Activated CD8-positive, alpha-beta T cell treated with anti-CD3 and anti-CD28 coated beads for 36 hours (primary cell): ENCODE measurements around the gene ALDH16A1. TPM values are rescaled to one million over a fixed set of nuclear protein-coding genes. Genes with fewer than 3 reads are reported as not detected.

Experiments
- ATAC-seq: fragments of 200-7000 bp; cut with Tn5 transposase; one replicate; pipeline ENCODE4 v1.10.0; 2021; ENCODE audit warnings: mild to moderate bottlenecking, moderate library complexity
- CTCF ChIA-PET: fragments of 350-600 bp; sonication (Branson Sonifier 250); formaldehyde crosslinking; loops from one replicate; lab custom pipeline; 2021; ENCODE audit warnings: antibody characterized with exemption; lab: Charles Lee
- POLR2A ChIA-PET: fragments of 350-600 bp; sonication (Branson Sonifier 250); formaldehyde crosslinking; loops from one replicate; lab custom pipeline; 2021; ENCODE audit warnings: antibody characterized with exemption; lab: Charles Lee
- DNase-seq: peaks from one replicate; pipeline ENCODE4 v3.0.0-alpha.2; 2020
- H3K27ac Mint-ChIP-seq: one replicate; pipeline ENCODE4 v1.8.0; 2021; ENCODE audit warnings: mild to moderate bottlenecking, mixed read lengths
- H3K27me3 Mint-ChIP-seq: one replicate; pipeline ENCODE4 v1.8.0; 2021; ENCODE audit warnings: mixed read lengths
- H3K36me3 Mint-ChIP-seq: one replicate; pipeline ENCODE4 v1.8.0; 2021; ENCODE audit warnings: low read depth, mixed read lengths
- H3K4me1 Mint-ChIP-seq: one replicate; pipeline ENCODE4 v1.8.0; 2021; ENCODE audit warnings: low read depth, mixed read lengths
- H3K4me3 Mint-ChIP-seq: one replicate; pipeline ENCODE4 v1.8.0; 2021; ENCODE audit warnings: mild to moderate bottlenecking, moderate library complexity, mixed read lengths
- H3K9me3 Mint-ChIP-seq: one replicate; pipeline ENCODE4 v1.8.0; 2021; ENCODE audit warnings: mixed read lengths
- CTCF ChIP-seq: fragments of 200-600 bp; IDR thresholded peaks from one replicate; pipeline ENCODE4 v1.8.0; 2022; ENCODE audit warnings: antibody characterized with exemption, mild to moderate bottlenecking
- intact Hi-C: fragments of 100-400 bp; cut with micrococcal nuclease; formaldehyde crosslinking; loops from one replicate; pipeline ENCODE4 v1.10.0; 2022
- total RNA-seq, 2 experiments: library from RNA; stranded (reverse); gene quantifications; one replicate each; pipeline ENCODE4 v1.2.3, GENCODE V29; 2021

Gene ALDH16A1
- total RNA-seq, 2 experiments from 2014 or later, result 24.6 to 24.8 TPM

- no peak overlapping the region for H3K27ac Mint-ChIP-seq
- intact Hi-C loops, result no loop called here
- H3K9me3 Mint-ChIP-seq, result no peaks in the 10 kb centered on the region
- no peak for TF ChIP-seq CTCF
- ATAC-seq, result no peak
- peaks cover 4% of the 10 kb centered on the region for H3K4me1 Mint-ChIP-seq
- no peak overlapping the region for H3K4me3 Mint-ChIP-seq
- CTCF ChIA-PET, result no interaction called here
- POLR2A ChIA-PET, result no interaction called here
- peaks cover 13% of the 10 kb centered on the region for H3K36me3 Mint-ChIP-seq
- no peaks in the 10 kb centered on the region for H3K27me3 Mint-ChIP-seq
- DNase-seq, result no peak
These were observed 8.6 kb downstream of the ALDH16A1 start for GRCh38 chr19:49461656-49462055.

GRCh38 chr19:49462492-49462891, 9.5 kb downstream of the ALDH16A1 start:
- Mint-ChIP-seq H3K9me3 (no peaks in the 10 kb centered on the region), H3K27me3 (no peaks in the 10 kb centered on the region), H3K27ac (no peak overlapping the region), H3K4me1 (no peaks in the 10 kb centered on the region), H3K4me3 (no peak overlapping the region), H3K36me3 (peaks cover 10% of the 10 kb centered on the region)
- intact Hi-C loops, result no loop called here
- ATAC-seq, result no peak
- CTCF ChIA-PET, result no interaction called here
- no peak for DNase-seq
- POLR2A ChIA-PET, result no interaction called here
- TF ChIP-seq CTCF, result no peak

- H3K36me3 Mint-ChIP-seq, result peaks cover 16% of the 10 kb centered on the region
- no peaks in the 10 kb centered on the region for H3K27me3 Mint-ChIP-seq
- no peaks in the 10 kb centered on the region for H3K9me3 Mint-ChIP-seq
- no peak for ATAC-seq
- TF ChIP-seq CTCF, result no peak
- no peak for DNase-seq
- POLR2A ChIA-PET, result interaction anchor here (1.2 kb wide), 1 partner anchor 11 kb away, joined by 3 read pairs; no protein-coding TSS in a partner anchor
- peaks cover 9% of the 10 kb centered on the region for H3K4me1 Mint-ChIP-seq
- CTCF ChIA-PET, result no interaction called here
- no peak overlapping the region for H3K27ac Mint-ChIP-seq
- no peak overlapping the region for H3K4me3 Mint-ChIP-seq
- intact Hi-C loops, result no loop called here
These were observed 11.1 kb downstream of the ALDH16A1 start for GRCh38 chr19:49463960-49464740.

- peaks cover 17% of the 10 kb centered on the region for H3K4me1 Mint-ChIP-seq
- no peak for ATAC-seq
- peaks cover 11% of the 10 kb centered on the region for H3K36me3 Mint-ChIP-seq
- ChIA-PET POLR2A (interaction anchor here (0.8 to 1.5 kb wide), 3 partner anchors 10 to 34 kb away, joined by 3 to 4 read pairs (median 4); no protein-coding TSS in a partner anchor), CTCF (no interaction called here)
- no peaks in the 10 kb centered on the region for H3K27me3 Mint-ChIP-seq
- no peak overlapping the region for H3K4me3 Mint-ChIP-seq
- no peaks in the 10 kb centered on the region for H3K9me3 Mint-ChIP-seq
- no peak overlapping the region for H3K27ac Mint-ChIP-seq
- intact Hi-C loops, result no loop called here
- DNase-seq, result no peak
- TF ChIP-seq CTCF, result no peak
These were observed 12.3 kb downstream of the ALDH16A1 start for GRCh38 chr19:49465371-49465770.

GRCh38 chr19:49468199-49468598, 15.2 kb downstream of the ALDH16A1 start:
- ChIA-PET CTCF (interaction anchor here (2.8 to 3.1 kb wide), 2 partner anchors 13 to 16 kb away, joined by 15 to 22 read pairs; partner anchors contain the start of genes ALDH16A1 and PIH1D1), POLR2A (interaction anchor here (6.3 kb wide), 1 partner anchor 21 kb away, joined by 63 read pairs; the partner anchor contains the start of gene RPL13A)
- DNase-seq, result no peak
- peaks cover 11% of the 10 kb centered on the region for H3K36me3 Mint-ChIP-seq
- H3K27me3 Mint-ChIP-seq, result no peaks in the 10 kb centered on the region
- intact Hi-C loops, result no loop called here
- peaks cover 37% of the 10 kb centered on the region for H3K4me1 Mint-ChIP-seq
- no peaks in the 10 kb centered on the region for H3K9me3 Mint-ChIP-seq
- TF ChIP-seq CTCF, result no peak
- ATAC-seq, result no peak
- no peak overlapping the region for H3K4me3 Mint-ChIP-seq
- peak overlapping the region; percentile 95 for H3K27ac Mint-ChIP-seq
